ENCODE measurements around the gene LYPD6B. TPM values are rescaled to one million over a fixed set of nuclear protein-coding genes. Genes with fewer than 3 reads are reported as not detected.

The LYPD6B gene
- total RNA-seq, 1 experiment from 2014 or later = 2.0 TPM

GRCh38 chr2:149008381-149008780 lies 30.1 kb upstream of the LYPD6B start:
- Histone ChIP-seq H3K4me1 (ENCODE audit: insufficient read depth, low read length) (no peaks in the 10 kb centered on the region; the same call in 1 of the 2 replicates), H3K4me2 (ENCODE audit: insufficient read depth, insufficient read length, low read length) (no peak overlapping the region), H3K9me3 (ENCODE audit: control insufficient read depth, low read depth, low read length) (peaks cover 1% of the 10 kb centered on the region), H2BK20ac (ENCODE audit: low read depth, low read length, poor library complexity, severe bottlenecking) (no peak overlapping the region), H4K8ac (replicated peaks; ENCODE audit: insufficient read length, low read depth, low read length) (no peak overlapping the region), H3K18ac (ENCODE audit: insufficient read length, low read depth, low read length) (no peak overlapping the region), H2BK5ac (ENCODE audit: insufficient read length, low read length) (no peak overlapping the region), H2BK15ac (ENCODE audit: low read depth, low read length) (no peak overlapping the region), H3T11ph (ENCODE audit: low read length) (no peak overlapping the region), H3K27ac (ENCODE audit: insufficient read length, low read depth, low read length) (no peak overlapping the region), H2AK5ac (ENCODE audit: insufficient read length, low read length) (no peak overlapping the region), H2BK12ac (ENCODE audit: insufficient read length, low read depth, low read length) (no peak overlapping the region), H2AFZ (ENCODE audit: low read length) (no peak overlapping the region), H3K79me1 (ENCODE audit: insufficient read depth, low read depth, low read length, poor library complexity, severe bottlenecking) (no peaks in the 10 kb centered on the region), H3K23ac (ENCODE audit: insufficient read length, low read depth, low read length) (no peak overlapping the region), H2BK120ac (ENCODE audit: low read depth, low read length, poor library complexity, severe bottlenecking) (no peak overlapping the region), H3K14ac (ENCODE audit: insufficient read depth, low read length) (no peak overlapping the region), H3K56ac (ENCODE audit: insufficient read length, low read depth, low read length) (no peak overlapping the region), H3K27me3 (ENCODE audit: insufficient read depth, low read length) (no peaks in the 10 kb centered on the region), H4K5ac (ENCODE audit: insufficient read length, low read depth, low read length) (no peak overlapping the region), H3K79me2 (ENCODE audit: insufficient read depth, low read length) (no peaks in the 10 kb centered on the region), H3K23me2 (ENCODE audit: insufficient read length, low read depth, low read length, poor library complexity, severe bottlenecking) (no peaks in the 10 kb centered on the region), H3K9ac (ENCODE audit: extremely low read depth, insufficient read length, low read length) (no peak overlapping the region), H3K4ac (ENCODE audit: low read depth, low read length) (no peak overlapping the region), H4K91ac (ENCODE audit: insufficient read length, low read depth, low read length) (no peak overlapping the region), H4K20me1 (ENCODE audit: control insufficient read depth, insufficient read depth, insufficient read length) (no peaks in the 10 kb centered on the region)
- peaks cover 55 to 84% (median 75%) of the 10 kb centered on the region in 3 experiments for H3K36me3 Mint-ChIP-seq (ENCODE audit: insufficient read depth in 1 of 3, low read depth in 3 of 3)
- peaks cover 20 to 22% of the 10 kb centered on the region in 2 experiments for H3K4me1 Mint-ChIP-seq
- H3K4me3 Mint-ChIP-seq = no peak overlapping the region
- DNase-seq = no peak
- H3K27me3 Mint-ChIP-seq (ENCODE audit: low read depth) = no peaks in the 10 kb centered on the region; the same call in 1 of the 2 replicates
- WGBS (ENCODE audit: extremely low coverage, insufficient read length, low lambda C conversion rate) = no CpG with 5 or more reads among the region's 7 CpGs
- H3K9me3 Mint-ChIP-seq = peaks cover 0 to 5% of the 10 kb centered on the region in 2 experiments; a peak in 2 of 5 replicates
- no peak overlapping the region for H3K27ac Mint-ChIP-seq
- TF ChIP-seq, protein P1, sequence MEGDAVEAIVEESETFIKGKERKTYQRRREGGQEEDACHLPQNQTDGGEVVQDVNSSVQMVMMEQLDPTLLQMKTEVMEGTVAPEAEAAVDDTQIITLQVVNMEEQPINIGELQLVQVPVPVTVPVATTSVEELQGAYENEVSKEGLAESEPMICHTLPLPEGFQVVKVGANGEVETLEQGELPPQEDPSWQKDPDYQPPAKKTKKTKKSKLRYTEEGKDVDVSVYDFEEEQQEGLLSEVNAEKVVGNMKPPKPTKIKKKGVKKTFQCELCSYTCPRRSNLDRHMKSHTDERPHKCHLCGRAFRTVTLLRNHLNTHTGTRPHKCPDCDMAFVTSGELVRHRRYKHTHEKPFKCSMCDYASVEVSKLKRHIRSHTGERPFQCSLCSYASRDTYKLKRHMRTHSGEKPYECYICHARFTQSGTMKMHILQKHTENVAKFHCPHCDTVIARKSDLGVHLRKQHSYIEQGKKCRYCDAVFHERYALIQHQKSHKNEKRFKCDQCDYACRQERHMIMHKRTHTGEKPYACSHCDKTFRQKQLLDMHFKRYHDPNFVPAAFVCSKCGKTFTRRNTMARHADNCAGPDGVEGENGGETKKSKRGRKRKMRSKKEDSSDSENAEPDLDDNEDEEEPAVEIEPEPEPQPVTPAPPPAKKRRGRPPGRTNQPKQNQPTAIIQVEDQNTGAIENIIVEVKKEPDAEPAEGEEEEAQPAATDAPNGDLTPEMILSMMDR (conservative IDR thresholded peaks at IDR 0.05) = no peak

Data from H9 (cell line).